ENCODE results near the gene SAFB2. TPM values are rescaled to one million over a fixed set of nuclear protein-coding genes. Genes with fewer than 3 reads are reported as not detected.

Gene SAFB2
- total and polyA plus RNA-seq, 2 donors (not counting 1 experiment from before 2014, with no cell fraction given): 76.5 to 242 TPM

- CTCF ChIA-PET: no interaction called here
- peaks cover 35% of the 10 kb centered on the region for H3K27me3 Mint-ChIP-seq
- WGBS (ENCODE audit: insufficient coverage): 54% methylated on average over 3 of the region's 3 CpGs
These were observed 62.8 kb downstream of the SAFB2 start for GRCh38 chr19:5559804-5560133.

GRCh38 chr19:5558101-5558621, 64.4 kb downstream of the SAFB2 start:
- 83% methylated on average over 2 of the region's 2 CpGs for WGBS (ENCODE audit: insufficient coverage)
- ChIA-PET POLR2A (no interaction called here), CTCF (no interaction called here)
- Mint-ChIP-seq H3K27me3 (peaks cover 32% of the 10 kb centered on the region), H3K4me1 (no peaks in the 10 kb centered on the region), H3K9me3 (ENCODE audit: insufficient read depth) (peaks cover 7% of the 10 kb centered on the region), H3K27ac (no peak overlapping the region), H3K4me3 (no peak overlapping the region)
- Histone ChIP-seq H3K79me2 (ENCODE audit: control insufficient read depth, insufficient read depth, low read length) (no peaks in the 10 kb centered on the region), H3K4me3 (ENCODE audit: control extremely low read depth in 1 of 5, extremely low read depth in 1 of 5, insufficient read depth in 1 of 5, low read depth in 2 of 5, low read length in 4 of 5) (no peak overlapping the region), H3K9ac (ENCODE audit: low read length) (no peak overlapping the region), H3K4me1 (ENCODE audit: control insufficient read depth in 2 of 2, insufficient read depth in 2 of 2, low read length in 2 of 2) (no peaks in the 10 kb centered on the region), H3K4me2 (replicated peaks; ENCODE audit: low read depth, low read length, poor library complexity, severe bottlenecking) (no peak overlapping the region), H3K36me3 (replicated peaks in 1 of 2; ENCODE audit: control extremely low read depth in 1 of 2, control insufficient read depth in 1 of 2, extremely low read depth in 1 of 2, insufficient read depth in 2 of 2, low read length in 1 of 2) (no peaks in the 10 kb centered on the region), H3K27ac (ENCODE audit: low read length in 2 of 2) (no peak overlapping the region), H3K27me3 (replicated peaks in 1 of 4; ENCODE audit: control extremely low read depth in 1 of 4, control insufficient read depth in 3 of 4, insufficient read depth in 4 of 4, low read length in 3 of 4) (peaks cover 0 to 22% (median 0%) of the 10 kb centered on the region in 4 experiments), H3K9me3 (ENCODE audit: control extremely low read depth in 1 of 3, control insufficient read depth in 2 of 3, insufficient read depth in 1 of 3, low read length in 2 of 3) (peaks cover 0 to 31% (median 11%) of the 10 kb centered on the region in 3 donors), H2AFZ (ENCODE audit: insufficient read depth, low read depth, low read length, poor library complexity, severe bottlenecking) (no peak overlapping the region), H4K20me1 (ENCODE audit: control insufficient read depth, insufficient read depth, low read length, poor library complexity, severe bottlenecking) (no peaks in the 10 kb centered on the region)
- intact Hi-C loops (cut with micrococcal nuclease): no loop called here
- DNase-seq (no peak), ATAC-seq (ENCODE audit: low read depth) (no peak)
- TF ChIP-seq CTCF (IDR thresholded peaks at IDR 0.05) (no peak), EZH2 (IDR thresholded peaks at IDR 0.05; ENCODE audit: borderline replicate concordance, insufficient read depth, low read depth, low read length, poor library complexity, severe bottlenecking) (no peak)

More at GRCh38 chr19:5559804-5560133, 62.8 kb downstream of the SAFB2 start:
- H3K4me1 Mint-ChIP-seq: no peaks in the 10 kb centered on the region
- H3K4me3 Mint-ChIP-seq: no peak overlapping the region
- Histone ChIP-seq H3K4me3 (ENCODE audit: control extremely low read depth in 1 of 5, extremely low read depth in 1 of 5, insufficient read depth in 1 of 5, low read depth in 2 of 5, low read length in 4 of 5) (no peak overlapping the region), H3K4me2 (replicated peaks; ENCODE audit: low read depth, low read length, poor library complexity, severe bottlenecking) (no peak overlapping the region), H3K9me3 (ENCODE audit: control extremely low read depth in 1 of 3, control insufficient read depth in 2 of 3, insufficient read depth in 1 of 3, low read length in 2 of 3) (peaks cover 0 to 31% (median 11%) of the 10 kb centered on the region in 3 donors), H3K4me1 (ENCODE audit: control insufficient read depth in 2 of 2, insufficient read depth in 2 of 2, low read length in 2 of 2) (no peaks in the 10 kb centered on the region), H3K79me2 (ENCODE audit: control insufficient read depth, insufficient read depth, low read length) (no peaks in the 10 kb centered on the region), H2AFZ (ENCODE audit: insufficient read depth, low read depth, low read length, poor library complexity, severe bottlenecking) (no peak overlapping the region), H3K36me3 (replicated peaks in 1 of 2; ENCODE audit: control extremely low read depth in 1 of 2, control insufficient read depth in 1 of 2, extremely low read depth in 1 of 2, insufficient read depth in 2 of 2, low read length in 1 of 2) (no peaks in the 10 kb centered on the region), H3K27ac (ENCODE audit: low read length in 2 of 2) (no peak overlapping the region), H3K27me3 (replicated peaks in 1 of 4; ENCODE audit: control extremely low read depth in 1 of 4, control insufficient read depth in 3 of 4, insufficient read depth in 4 of 4, low read length in 3 of 4) (peaks cover 0 to 22% (median 0%) of the 10 kb centered on the region in 4 experiments), H3K9ac (ENCODE audit: low read length) (no peak overlapping the region), H4K20me1 (ENCODE audit: control insufficient read depth, insufficient read depth, low read length, poor library complexity, severe bottlenecking) (no peaks in the 10 kb centered on the region)
- TF ChIP-seq EZH2 (IDR thresholded peaks at IDR 0.05; ENCODE audit: borderline replicate concordance, insufficient read depth, low read depth, low read length, poor library complexity, severe bottlenecking) (no peak), CTCF (IDR thresholded peaks at IDR 0.05) (no peak)
- no peak overlapping the region for H3K27ac Mint-ChIP-seq
- ATAC-seq (ENCODE audit: low read depth): no peak
- no peak for DNase-seq
- intact Hi-C loops (cut with micrococcal nuclease): no loop called here
- peaks cover 7% of the 10 kb centered on the region for H3K9me3 Mint-ChIP-seq (ENCODE audit: insufficient read depth)
- POLR2A ChIA-PET: interaction anchor here (0.6 kb wide), 1 partner anchor 45 kb away, joined by 5 read pairs; no protein-coding TSS in a partner anchor

All from B cell (primary cell).